Suppressor macrophage treated with lipopolysaccharide for 1 hour (primary cell): ENCODE data around the gene PDXDC1.
A peak's percentile ranks its signal among the peaks of the same experiment; 100 is the strongest.
"Not testable (repeated sequence)": the region's sequence is repeated elsewhere in the genome, so short reads cannot be mapped to it uniquely, and the experiment has no call there.

Source experiments
- DNase-seq, 3 donors: peaks; one replicate each; pipeline ENCODE4 v3.0.0-alpha.2; 2020 to 2022

Gene PDXDC1

DNA sequence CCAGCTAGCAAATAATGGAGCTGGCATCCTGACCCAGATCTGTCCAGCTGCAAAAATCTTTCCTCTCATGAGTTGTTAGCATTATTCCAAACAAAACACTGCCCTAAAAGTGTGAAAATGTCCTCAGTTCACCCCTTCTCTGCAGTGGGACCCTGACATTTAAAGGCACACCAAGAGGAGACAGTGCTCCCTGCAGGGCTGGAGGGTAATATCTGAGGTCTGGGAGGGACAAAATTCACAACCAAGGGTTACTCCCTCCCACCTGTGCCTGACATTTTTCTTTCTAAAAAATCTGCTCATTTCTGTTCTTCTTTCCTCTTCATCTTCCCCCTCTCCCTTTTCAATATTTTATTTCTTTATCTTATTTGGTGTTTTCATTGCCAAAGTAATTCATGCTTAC is 191.4 kb downstream of the PDXDC1 start:
- not testable (repeated sequence) for DNase-seq

DNA sequence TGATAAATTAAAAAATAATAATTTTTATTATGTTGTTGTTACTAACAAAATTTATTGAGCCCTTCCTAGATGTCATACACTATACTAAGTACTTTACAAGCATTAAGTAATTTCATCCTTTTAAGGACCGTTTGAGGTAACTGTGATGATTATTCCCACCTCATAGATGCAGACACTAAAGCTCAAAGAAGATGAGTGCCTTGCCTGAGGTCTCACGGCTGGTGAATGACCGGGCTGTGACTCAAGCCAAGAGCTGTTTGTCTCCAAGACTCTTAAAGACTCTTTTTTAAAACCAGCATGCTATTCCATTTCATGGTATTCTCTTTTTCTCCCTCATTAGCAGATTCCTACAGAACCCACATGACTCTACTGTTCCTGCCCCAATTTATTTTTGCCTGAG is 193.5 kb downstream of the PDXDC1 start:
- not testable (repeated sequence) for DNase-seq

DNA sequence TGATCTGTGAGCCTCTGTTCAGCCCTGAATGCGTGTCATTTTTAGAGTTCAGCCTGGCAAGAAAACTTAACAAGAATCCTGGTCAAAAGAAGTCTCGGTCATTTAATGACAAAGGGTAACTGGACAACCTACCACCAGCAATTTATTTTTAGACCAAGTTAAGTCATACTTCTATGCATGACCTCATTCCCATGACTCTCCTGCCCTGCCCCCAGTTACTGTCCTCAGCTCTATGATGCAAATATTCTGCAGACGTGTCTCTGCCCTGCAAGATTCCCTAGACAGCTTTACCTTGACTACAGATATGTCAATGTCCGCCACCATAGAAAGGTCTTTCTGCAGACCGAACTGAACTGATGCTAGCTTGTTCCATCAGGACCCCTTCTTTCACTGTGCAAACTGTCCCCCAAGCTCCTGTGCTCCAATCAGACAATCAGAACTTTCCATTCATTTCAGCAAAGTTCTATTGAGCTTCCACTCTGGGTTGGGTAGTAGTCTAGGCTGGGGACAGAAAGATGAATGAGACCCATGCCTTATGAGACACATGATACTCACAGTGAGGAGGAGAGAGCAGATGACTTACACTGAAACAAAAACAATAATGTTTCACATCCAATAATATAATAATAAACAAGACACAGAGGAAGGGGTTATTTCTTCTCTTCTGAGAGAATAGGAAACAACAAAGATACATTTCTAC is 194.3 kb downstream of the PDXDC1 start:
- DNase-seq, result peak in 1 of 3 donors; percentile 8

DNA sequence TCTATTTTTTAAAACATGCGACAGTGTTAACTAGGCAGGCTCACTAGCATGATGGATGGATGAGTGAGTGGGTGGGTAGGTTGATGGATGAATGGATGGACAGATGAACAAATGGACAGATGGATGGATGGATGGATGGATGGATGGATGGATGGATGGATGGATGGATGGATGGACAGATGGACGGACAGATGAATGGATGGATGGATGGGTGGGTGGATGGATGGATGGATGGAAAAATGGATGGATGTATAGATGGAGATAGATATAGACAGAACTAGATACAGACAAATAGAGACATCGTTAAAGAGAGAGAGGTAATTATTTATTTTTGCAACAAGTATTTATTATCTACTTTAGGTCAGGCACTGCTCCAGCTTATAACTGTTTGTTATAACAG is 205.1 kb downstream of the PDXDC1 start:
- DNase-seq, result not testable (repeated sequence)

DNA sequence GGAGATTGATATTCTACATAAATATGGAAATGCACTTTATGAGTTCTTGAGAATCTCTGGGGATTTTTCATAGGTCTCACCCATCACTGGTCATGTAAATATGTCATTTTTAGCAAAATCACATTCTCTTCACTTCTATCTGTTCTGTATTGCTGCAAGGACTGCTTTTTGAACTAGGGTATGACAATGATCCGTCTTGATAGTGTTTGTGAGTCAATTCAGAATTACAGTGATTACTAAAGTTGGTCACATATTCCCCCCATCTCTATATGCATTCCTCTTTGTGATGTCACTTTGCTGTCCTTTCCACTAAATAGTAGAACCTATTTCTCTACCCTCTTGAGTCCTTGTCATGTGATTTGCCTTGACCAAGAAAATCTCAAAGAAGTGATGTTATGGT is 206.1 kb downstream of the PDXDC1 start:
- not testable (repeated sequence) for DNase-seq

DNA sequence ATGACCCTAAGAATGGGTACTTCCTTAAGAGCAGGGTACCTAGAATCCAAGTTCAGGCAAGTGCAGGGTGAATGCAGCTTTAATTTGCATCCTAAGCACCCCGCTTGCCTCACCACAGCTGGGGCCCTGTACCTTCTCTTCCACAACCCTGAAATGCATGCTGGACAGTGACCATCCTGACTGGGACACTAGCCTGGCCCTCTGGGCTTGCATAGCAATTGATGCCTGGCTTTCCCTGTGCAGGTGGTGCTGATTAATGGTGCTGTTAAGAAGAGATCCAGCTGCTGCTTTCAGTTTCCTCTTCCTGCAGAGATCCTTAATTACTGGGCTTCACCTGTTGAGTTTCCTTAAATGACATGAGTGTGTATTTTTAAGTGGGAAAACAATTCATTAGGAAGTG is 209.2 kb downstream of the PDXDC1 start:
- not testable (repeated sequence) for DNase-seq
